H9 (cell line): Measurements from ENCODE around the gene FYN. TPM values are rescaled to one million over a fixed set of nuclear protein-coding genes. Genes with fewer than 3 reads are reported as not detected.

Source experiments
- DNase-seq: peaks from one replicate; pipeline ENCODE4 v3.0.0-alpha.2; 2017
- H2AFZ ChIP-seq: one replicate; pipeline ENCODE4 v1.6.1; 2013; ENCODE audit warnings: mild to moderate bottlenecking, low read length, control low read depth, moderate library complexity
- H2AK5ac ChIP-seq: 2 replicates; pipeline ENCODE4 v1.6.1; 2013; ENCODE audit warnings: low read length, control low read depth, mixed read lengths; ENCODE audit not compliant: insufficient read length
- H2BK120ac ChIP-seq: one replicate; pipeline ENCODE4 v1.6.1; 2013; ENCODE audit warnings: low read depth, mild to moderate bottlenecking, low read length, control low read depth, inconsistent platforms; ENCODE audit not compliant: poor library complexity, severe bottlenecking
- H2BK12ac ChIP-seq: 2 replicates; pipeline ENCODE4 v1.6.1; 2013; ENCODE audit warnings: low read length, control low read depth, mixed read lengths, low read depth; ENCODE audit not compliant: insufficient read length
- H2BK15ac ChIP-seq: 2 replicates; pipeline ENCODE4 v1.6.1; 2013; ENCODE audit warnings: low read depth, low read length, control low read depth
- H2BK20ac ChIP-seq: one replicate; pipeline ENCODE4 v1.6.1; 2013; ENCODE audit warnings: low read depth, mild to moderate bottlenecking, low read length, control low read depth, inconsistent platforms; ENCODE audit not compliant: poor library complexity, severe bottlenecking
- H2BK5ac ChIP-seq: 2 replicates; pipeline ENCODE4 v1.6.1; 2013; ENCODE audit warnings: low read length, control low read depth, mixed read lengths; ENCODE audit not compliant: insufficient read length
- H3K14ac ChIP-seq: 2 replicates; pipeline ENCODE4 v1.6.1; 2013; ENCODE audit warnings: low read length, control low read depth; ENCODE audit not compliant: insufficient read depth
- H3K18ac ChIP-seq: 2 replicates; pipeline ENCODE4 v1.6.1; 2013; ENCODE audit warnings: low read depth, mild to moderate bottlenecking, mixed read lengths, low read length, control low read depth; ENCODE audit not compliant: insufficient read length
- H3K23ac ChIP-seq: 2 replicates; pipeline ENCODE4 v1.6.1; 2013; ENCODE audit warnings: low read length, control low read depth, mixed read lengths, low read depth; ENCODE audit not compliant: insufficient read length
- H3K23me2 ChIP-seq: 2 replicates; pipeline ENCODE4 v1.6.1; 2013; ENCODE audit warnings: low read depth, mild to moderate bottlenecking, mixed read lengths, low read length, control low read depth; ENCODE audit not compliant: insufficient read length, poor library complexity, severe bottlenecking
- H3K27ac ChIP-seq: 2 replicates; pipeline ENCODE4 v1.5.1; 2013; ENCODE audit warnings: low read length, control low read depth, mixed read lengths, low read depth; ENCODE audit not compliant: insufficient read length
- H3K27me3 ChIP-seq: 2 replicates; pipeline ENCODE4 v1.6.1; 2013; ENCODE audit warnings: low read length, control low read depth, inconsistent platforms; ENCODE audit not compliant: insufficient read depth
- H3K4ac ChIP-seq: 2 replicates; pipeline ENCODE4 v1.6.1; 2013; ENCODE audit warnings: low read depth, mild to moderate bottlenecking, control low read depth, inconsistent platforms, low read length, moderate library complexity
- H3K4me1 ChIP-seq: 2 replicates; pipeline ENCODE4 v1.6.1; 2013; ENCODE audit warnings: low read length, control low read depth, inconsistent platforms; ENCODE audit not compliant: insufficient read depth
- H3K4me2 ChIP-seq: 2 replicates; pipeline ENCODE4 v1.6.1; 2013; ENCODE audit warnings: low read length, control low read depth, mixed read lengths; ENCODE audit not compliant: insufficient read length, insufficient read depth
- H3K56ac ChIP-seq: 2 replicates; pipeline ENCODE4 v1.6.1; 2013; ENCODE audit warnings: low read depth, mild to moderate bottlenecking, mixed read lengths, low read length, control low read depth; ENCODE audit not compliant: insufficient read length
- H3K79me1 ChIP-seq: 2 replicates; pipeline ENCODE4 v1.6.1; 2013; ENCODE audit warnings: low read depth, mild to moderate bottlenecking, moderate library complexity, low read length, control low read depth, inconsistent platforms; ENCODE audit not compliant: insufficient read depth, poor library complexity, severe bottlenecking
- H3K79me2 ChIP-seq: 2 replicates; pipeline ENCODE4 v1.6.1; 2013; ENCODE audit warnings: low read length, control low read depth, inconsistent platforms; ENCODE audit not compliant: insufficient read depth
- H3K9ac ChIP-seq: 2 replicates; pipeline ENCODE4 v1.6.1; 2013; ENCODE audit warnings: low read length, control low read depth, mixed read lengths; ENCODE audit not compliant: insufficient read length; ENCODE audit errors: extremely low read depth
- H3K9me3 ChIP-seq: one replicate; pipeline ENCODE4 v1.6.1; 2013; ENCODE audit warnings: low read depth, low read length, inconsistent platforms; ENCODE audit not compliant: control insufficient read depth
- H3T11ph ChIP-seq: one replicate; pipeline ENCODE4 v1.6.1; 2013; ENCODE audit warnings: mild to moderate bottlenecking, low read length, control low read depth, inconsistent platforms
- H4K20me1 ChIP-seq: one replicate; pipeline ENCODE4 v1.6.1; 2013; ENCODE audit not compliant: control insufficient read depth, insufficient read length, insufficient read depth
- H4K5ac ChIP-seq: 2 replicates; pipeline ENCODE4 v1.6.1; 2013; ENCODE audit warnings: low read depth, mild to moderate bottlenecking, mixed read lengths, low read length, control low read depth; ENCODE audit not compliant: insufficient read length
- H4K8ac ChIP-seq: replicated peaks from 2 replicates; pipeline ENCODE4 v1.6.1; 2013; ENCODE audit warnings: low read length, control low read depth, mixed read lengths, low read depth; ENCODE audit not compliant: insufficient read length
- H4K91ac ChIP-seq: 2 replicates; pipeline ENCODE4 v1.6.1; 2013; ENCODE audit warnings: low read depth, mild to moderate bottlenecking, moderate library complexity, mixed read lengths, low read length, control low read depth; ENCODE audit not compliant: insufficient read length
- H3K27ac Mint-ChIP-seq, 3 experiments: 2 replicates in 2 of 3; 3 replicates in 1 of 3; pipeline ENCODE4 v1.8.0; 2020 to 2021; ENCODE audit warnings: mixed read lengths in 3 of 3, mild to moderate bottlenecking in 1 of 3, moderate library complexity in 1 of 3
- H3K27me3 Mint-ChIP-seq: 2 replicates; pipeline ENCODE4 v1.8.0; 2021; ENCODE audit warnings: low read depth, mild to moderate bottlenecking, moderate library complexity, mixed read lengths
- H3K36me3 Mint-ChIP-seq, 3 experiments: 2 replicates in 2 of 3; 3 replicates in 1 of 3; pipeline ENCODE4 v1.8.0; 2020 to 2021; ENCODE audit warnings: low read depth in 3 of 3, mixed read lengths in 3 of 3; ENCODE audit not compliant: insufficient read depth in 1 of 3
- H3K4me1 Mint-ChIP-seq, 2 experiments: 2 replicates each; pipeline ENCODE4 v1.8.0; 2020; ENCODE audit warnings: mixed read lengths in 2 of 2
- H3K4me3 Mint-ChIP-seq, 2 experiments: 2 replicates in 1 of 2; 3 replicates in 1 of 2; pipeline ENCODE4 v1.8.0; 2020 to 2021; ENCODE audit warnings: mild to moderate bottlenecking in 2 of 2, mixed read lengths in 2 of 2, moderate library complexity in 1 of 2
- H3K9me3 Mint-ChIP-seq, 2 experiments: 2 replicates in 1 of 2; 3 replicates in 1 of 2; pipeline ENCODE4 v1.8.0; 2020; ENCODE audit warnings: mild to moderate bottlenecking in 2 of 2, mixed read lengths in 2 of 2, moderate library complexity in 1 of 2
- WGBS: extraction: QIAGEN DNeasy Blood & Tissue Kit; methylation state at CpG from one replicate; pipeline ENCODE4 v1.1.7; 2013; ENCODE audit warnings: missing lambda C conversion rate, low lambda C conversion rate, mixed read lengths; ENCODE audit not compliant: insufficient read length; ENCODE audit errors: extremely low coverage; 5-methylcytosine and 5-hydroxymethylcytosine counted together
- total RNA-seq: library from RNA; stranded (reverse); gene quantifications from 2 replicates; pipeline ENCODE4 v1.2.1, GENCODE V29; 2021
- TF ChIP-seq, protein P1 (sequence below): fragments of 200-600 bp; sonication (generic); conservative IDR thresholded peaks from 3 replicates; pipeline ENCODE4 v1.8.0; 2021; ENCODE audit warnings: antibody characterized with exemption, mild to moderate bottlenecking

Gene FYN
- total RNA-seq, 1 experiment from 2014 or later, result 64.8 TPM

DNA sequence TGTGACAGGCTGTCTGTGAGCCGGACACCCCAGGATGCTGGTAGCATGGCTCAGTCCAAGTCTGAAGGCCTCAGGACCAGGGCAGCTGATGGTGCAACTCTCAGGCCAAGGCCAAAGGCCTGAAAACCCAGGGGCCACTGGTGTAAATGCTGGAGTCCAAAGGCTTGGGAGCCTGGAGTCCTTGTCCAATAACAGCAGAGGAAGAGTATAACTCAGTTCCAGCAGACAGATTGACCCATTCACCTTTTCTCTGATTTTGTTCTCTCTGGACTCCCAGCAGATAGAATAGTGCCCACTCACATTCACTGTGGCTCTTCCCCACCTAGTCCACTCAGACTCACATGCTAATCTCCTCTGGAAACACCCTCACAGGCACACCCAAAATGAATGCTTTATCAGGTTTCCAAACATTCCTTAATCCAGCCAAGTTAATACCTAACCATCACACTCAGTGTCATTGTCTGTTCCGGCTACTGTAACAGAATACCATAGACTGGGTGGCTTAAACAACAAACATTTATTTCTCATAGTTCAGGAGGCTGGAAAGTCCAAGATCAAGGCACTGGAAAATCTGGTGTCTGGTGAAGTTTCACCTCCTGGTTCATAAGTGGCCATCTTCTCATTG is 262.6 kb downstream of the FYN start:
- no peak overlapping the region for H3K23ac ChIP-seq
- no peak overlapping the region for H2BK12ac ChIP-seq
- H3K56ac ChIP-seq, result no peak overlapping the region
- no peak overlapping the region for H2BK20ac ChIP-seq
- no peaks in the 10 kb centered on the region for H3K27me3 ChIP-seq
- H2BK15ac ChIP-seq, result no peak overlapping the region
- H3K14ac ChIP-seq, result no peak overlapping the region
- H3K4ac ChIP-seq, result no peak overlapping the region
- H4K20me1 ChIP-seq, result no peaks in the 10 kb centered on the region
- H3K9me3 ChIP-seq, result no peaks in the 10 kb centered on the region
- no peak overlapping the region for H3K27ac ChIP-seq
- no peak overlapping the region for H4K8ac ChIP-seq
- no peak overlapping the region for H3K4me2 ChIP-seq
- peaks cover 3% of the 10 kb centered on the region for H3K23me2 ChIP-seq
- H3K9me3 Mint-ChIP-seq, result peaks cover 5 to 6% of the 10 kb centered on the region in 2 experiments; a peak in 3 of 5 replicates
- no peaks in the 10 kb centered on the region for H3K79me2 ChIP-seq
- no peak overlapping the region for H2AK5ac ChIP-seq
- no peak overlapping the region for H4K91ac ChIP-seq
- no peak overlapping the region for H3K4me3 Mint-ChIP-seq
- no peak overlapping the region for H3T11ph ChIP-seq
- H3K36me3 Mint-ChIP-seq, result peaks cover 0 to 12% (median 7%) of the 10 kb centered on the region in 3 experiments; a peak in 5 of 7 replicates
- H3K9ac ChIP-seq, result no peak overlapping the region
- H2BK120ac ChIP-seq, result no peak overlapping the region
- DNase-seq, result no peak
- peaks cover 27 to 35% of the 10 kb centered on the region in 2 experiments for H3K4me1 Mint-ChIP-seq
- no peaks in the 10 kb centered on the region for H3K79me1 ChIP-seq
- H3K27me3 Mint-ChIP-seq, result peaks cover 19% of the 10 kb centered on the region
- no peak overlapping the region for H2AFZ ChIP-seq
- H3K4me1 ChIP-seq, result peaks cover 3% of the 10 kb centered on the region; the same call in 1 of the 2 replicates
- no peak overlapping the region for H4K5ac ChIP-seq
- no peak overlapping the region for H2BK5ac ChIP-seq
- no peak overlapping the region for H3K18ac ChIP-seq
- no CpG with 5 or more reads among the region's 2 CpGs for WGBS
- H3K27ac Mint-ChIP-seq, result no peak overlapping the region
- TF ChIP-seq, protein P1, sequence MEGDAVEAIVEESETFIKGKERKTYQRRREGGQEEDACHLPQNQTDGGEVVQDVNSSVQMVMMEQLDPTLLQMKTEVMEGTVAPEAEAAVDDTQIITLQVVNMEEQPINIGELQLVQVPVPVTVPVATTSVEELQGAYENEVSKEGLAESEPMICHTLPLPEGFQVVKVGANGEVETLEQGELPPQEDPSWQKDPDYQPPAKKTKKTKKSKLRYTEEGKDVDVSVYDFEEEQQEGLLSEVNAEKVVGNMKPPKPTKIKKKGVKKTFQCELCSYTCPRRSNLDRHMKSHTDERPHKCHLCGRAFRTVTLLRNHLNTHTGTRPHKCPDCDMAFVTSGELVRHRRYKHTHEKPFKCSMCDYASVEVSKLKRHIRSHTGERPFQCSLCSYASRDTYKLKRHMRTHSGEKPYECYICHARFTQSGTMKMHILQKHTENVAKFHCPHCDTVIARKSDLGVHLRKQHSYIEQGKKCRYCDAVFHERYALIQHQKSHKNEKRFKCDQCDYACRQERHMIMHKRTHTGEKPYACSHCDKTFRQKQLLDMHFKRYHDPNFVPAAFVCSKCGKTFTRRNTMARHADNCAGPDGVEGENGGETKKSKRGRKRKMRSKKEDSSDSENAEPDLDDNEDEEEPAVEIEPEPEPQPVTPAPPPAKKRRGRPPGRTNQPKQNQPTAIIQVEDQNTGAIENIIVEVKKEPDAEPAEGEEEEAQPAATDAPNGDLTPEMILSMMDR, result no peak

Other genes with a start within 250 kb of the FYN start
- gene CCN6, start 180.7 kb upstream of the FYN start, total RNA-seq, result not detected in 2 replicates
- 11.6 and 12.9 TPM in 2 replicates for gene TUBE1, start 214.0 kb upstream of the FYN start, total RNA-seq
- 8.2 and 9.0 TPM in 2 replicates for gene FAM229B, start 214.1 kb upstream of the FYN start, total RNA-seq